Testis (tissue), 3 donors: ENCODE data around the gene LAMA3. TPM values are rescaled to one million over a fixed set of nuclear protein-coding genes. Genes with fewer than 3 reads are reported as not detected.

ENCODE experiments used
- DNase-seq: peaks from one replicate; pipeline ENCODE4 v3.0.0-alpha.2; 2019
- H3K27ac ChIP-seq, 2 donors: fragments of 200-600 bp; sonication (generic); one replicate each; pipeline ENCODE4 v1.5.1; 2019
- H3K27me3 ChIP-seq: fragments of 200-600 bp; sonication (generic); one replicate; pipeline ENCODE4 v1.5.1; 2019
- H3K36me3 ChIP-seq: fragments of 200-600 bp; sonication (generic); one replicate; pipeline ENCODE4 v1.5.1; 2017; ENCODE audit warnings: low read depth; ENCODE audit errors: missing control alignments
- H3K4me1 ChIP-seq: fragments of 200-600 bp; sonication (generic); one replicate; pipeline ENCODE4 v1.5.1; 2019
- H3K4me3 ChIP-seq, 2 donors: fragments of 200-600 bp; sonication (generic); one replicate each; pipeline ENCODE4 v1.5.1; 2017 to 2019
- H3K9me3 ChIP-seq: fragments of 200-600 bp; sonication (generic); one replicate; pipeline ENCODE4 v1.5.1; 2017
- CTCF ChIP-seq, 3 experiments: fragments of 450-650 bp in 2 of 3; fragments of 200-600 bp in 1 of 3; sonication (generic) in 1 of 3; IDR thresholded peaks; one replicate each; pipeline ENCODE4 v1.5.1; 2016 to 2019; ENCODE audit warnings: antibody characterized with exemption in 3 of 3, mild to moderate bottlenecking in 2 of 3, moderate library complexity in 1 of 3
- POLR2A ChIP-seq: fragments of 450-650 bp; IDR thresholded peaks from one replicate; pipeline ENCODE4 v1.6.1; 2017; ENCODE audit warnings: antibody characterized with exemption, mild to moderate bottlenecking, moderate library complexity
- WGBS, 2 donors: methylation state at CpG; one replicate each; pipeline ENCODE4 v1.1.5; 2018; 5-methylcytosine and 5-hydroxymethylcytosine counted together
- intact Hi-C: fragments of 100-400 bp; cut with DNase I; formaldehyde crosslinking; loops from one replicate; pipeline ENCODE4 v1.15.1; 2023; ENCODE audit warnings: low total_unique reads
- polyA plus RNA-seq: library from polyadenylated mRNA; stranded (reverse); fragments of 350-450 nt; fragmentation: Illumina TruSeq; extraction: RNeasy Lipid Tissue Mini Kit (QIAGEN cat#74804); gene quantifications from one replicate; pipeline ENCODE4 v1.2.3, GENCODE V29; 2014; ENCODE audit warnings: low read depth, low replicate concordance; ENCODE audit not compliant: insufficient read depth
- total RNA-seq, 2 donors: library from RNA; depleted of rRNA; stranded (reverse); fragments of >200 nt; gene quantifications; one replicate each; pipeline ENCODE4 v1.2.3, GENCODE V29; 2016

Gene LAMA3
- total and polyA plus RNA-seq, 3 donors from 2014 or later = 11.9 to 22.1 (median 14.1) TPM

DNA sequence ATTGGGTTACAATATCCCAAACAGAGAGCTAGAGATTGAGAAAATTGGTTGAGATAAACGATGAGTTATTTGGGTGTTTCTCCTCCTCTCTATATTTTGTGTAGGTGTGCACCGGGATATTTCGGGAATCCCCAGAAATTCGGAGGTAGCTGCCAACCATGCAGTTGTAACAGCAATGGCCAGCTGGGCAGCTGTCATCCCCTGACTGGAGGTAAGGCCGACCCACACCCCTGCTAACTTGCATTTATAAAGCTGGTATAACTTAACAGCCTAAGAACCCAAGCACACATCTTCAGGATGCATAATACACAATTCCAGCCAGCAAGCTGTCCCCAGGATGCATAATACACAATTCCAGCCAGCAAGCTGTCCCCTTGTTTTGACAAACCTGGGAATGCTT lies 200.7 kb downstream of the LAMA3 start:
- WGBS, 2 donors = 82 to 89% methylated on average over 5 of the region's 5 CpGs
- intact Hi-C loops = loop anchor here (10.0 kb wide), 1 partner anchor 55 kb away; no protein-coding TSS in a partner anchor
- Histone ChIP-seq H3K4me1 (peaks cover 16% of the 10 kb centered on the region), H3K4me3 (no peak overlapping the region), H3K27ac (no peak overlapping the region), H3K27me3 (no peaks in the 10 kb centered on the region), H3K9me3 (no peaks in the 10 kb centered on the region), H3K36me3 (no peaks in the 10 kb centered on the region)
- no peak for DNase-seq
- TF ChIP-seq POLR2A (no peak), CTCF (IDR thresholded peaks at IDR 0.05) (no peak)

DNA sequence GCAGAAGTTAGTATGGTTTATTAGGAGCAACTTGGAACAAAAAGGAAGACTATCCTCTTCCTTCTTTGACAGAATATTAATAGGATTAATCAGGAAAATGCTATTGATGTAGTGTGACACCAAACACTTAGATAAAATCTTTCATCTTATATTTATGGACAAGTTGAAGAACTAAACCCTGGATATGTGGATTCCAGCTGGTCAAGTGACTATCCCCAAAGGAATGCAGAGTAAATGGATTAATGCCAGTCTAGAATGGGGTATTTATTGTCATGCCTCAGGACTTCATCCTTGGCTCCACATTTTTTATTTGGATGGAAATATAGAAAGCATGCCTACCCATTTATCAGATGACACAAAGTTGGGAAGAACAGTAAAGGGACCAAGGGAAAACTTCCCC lies 201.3 kb downstream of the LAMA3 start:
- DNase-seq = no peak
- H3K4me3 ChIP-seq = no peak overlapping the region
- H3K27ac ChIP-seq = no peak overlapping the region
- intact Hi-C loops = no loop called here
- H3K4me1 ChIP-seq = peaks cover 11% of the 10 kb centered on the region
- H3K27me3 ChIP-seq = no peaks in the 10 kb centered on the region
- no peaks in the 10 kb centered on the region for H3K9me3 ChIP-seq
- TF ChIP-seq POLR2A (no peak), CTCF (IDR thresholded peaks at IDR 0.05) (no peak)
- no peaks in the 10 kb centered on the region for H3K36me3 ChIP-seq

DNA sequence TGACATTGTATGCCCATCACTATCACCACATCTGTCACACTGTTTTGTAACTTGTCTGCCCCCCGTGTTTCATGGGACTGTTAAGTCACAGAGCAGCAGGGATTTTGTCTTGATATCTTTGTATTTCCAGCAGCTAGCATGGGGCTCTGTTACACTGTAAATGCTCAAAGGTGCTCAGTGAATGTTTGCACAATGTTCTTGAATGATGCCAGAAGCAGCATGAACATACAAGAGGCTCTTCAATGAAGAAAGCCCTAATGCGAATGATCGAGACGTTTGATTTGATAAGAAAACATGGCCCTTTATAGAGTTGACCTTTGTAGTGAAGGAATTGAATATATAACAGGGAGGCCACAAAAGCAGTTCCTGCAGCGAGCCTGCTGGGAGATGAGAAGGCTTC lies 204.4 kb downstream of the LAMA3 start:
- TF ChIP-seq CTCF (IDR thresholded peaks at IDR 0.05) (no peak), POLR2A (no peak)
- intact Hi-C loops = no loop called here
- WGBS, 2 donors = 91 to 95% methylated on average over 5 of the region's 5 CpGs
- H3K36me3 ChIP-seq = no peaks in the 10 kb centered on the region
- no peak for DNase-seq
- H3K27me3 ChIP-seq = no peaks in the 10 kb centered on the region
- H3K4me1 ChIP-seq = no peaks in the 10 kb centered on the region
- H3K9me3 ChIP-seq = no peaks in the 10 kb centered on the region
- H3K4me3 ChIP-seq = no peak overlapping the region
- no peak overlapping the region for H3K27ac ChIP-seq

DNA sequence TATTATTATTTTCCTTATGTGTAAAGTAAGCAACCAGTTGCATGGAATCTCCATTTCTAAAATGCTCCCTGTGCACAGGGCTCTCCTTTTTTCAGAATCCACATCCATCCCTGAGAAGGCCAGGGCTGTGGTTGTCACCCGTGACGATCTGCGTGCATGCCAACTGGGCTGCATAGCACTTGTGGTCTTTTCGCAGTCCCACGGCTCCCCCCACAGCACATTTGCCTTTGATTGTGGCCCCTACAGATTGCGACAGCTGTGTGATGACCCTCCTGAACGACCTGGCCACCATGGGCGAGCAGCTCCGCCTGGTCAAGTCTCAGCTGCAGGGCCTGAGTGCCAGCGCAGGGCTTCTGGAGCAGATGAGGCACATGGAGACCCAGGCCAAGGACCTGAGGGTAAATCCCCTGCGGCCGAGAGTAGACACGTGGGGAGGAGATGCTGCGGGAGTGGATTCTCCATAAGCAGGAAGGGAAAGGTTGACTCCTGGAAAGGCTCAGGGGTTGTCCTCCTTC lies 205.5 kb downstream of the LAMA3 start:
- DNase-seq = no peak
- Histone ChIP-seq H3K27ac (no peak overlapping the region), H3K27me3 (no peaks in the 10 kb centered on the region), H3K4me1 (no peaks in the 10 kb centered on the region), H3K4me3 (no peak overlapping the region), H3K36me3 (no peaks in the 10 kb centered on the region), H3K9me3 (no peaks in the 10 kb centered on the region)
- no peak for TF ChIP-seq POLR2A
- TF ChIP-seq CTCF (IDR thresholded peaks at IDR 0.05) = no peak
- intact Hi-C loops = no loop called here
- WGBS, 2 donors = 83 to 91% methylated on average over 12 to 14 of the region's 14 CpGs

- H3K4me1 ChIP-seq = no peaks in the 10 kb centered on the region
- no peak for DNase-seq
- no peak overlapping the region for H3K4me3 ChIP-seq
- H3K27me3 ChIP-seq = no peaks in the 10 kb centered on the region
- no peaks in the 10 kb centered on the region for H3K36me3 ChIP-seq
- no peaks in the 10 kb centered on the region for H3K9me3 ChIP-seq
- TF ChIP-seq POLR2A (no peak), CTCF (IDR thresholded peaks at IDR 0.05) (no peak)
- WGBS, 2 donors = 90 to 100% methylated on average over 1 of the region's 1 CpG
- H3K27ac ChIP-seq = no peak overlapping the region
- intact Hi-C loops = no loop called here
These were observed 208.0 kb downstream of the LAMA3 start for GRCh38 chr18:23897291-23897690.
